Gastroesophageal sphincter (tissue), 3 donors: ENCODE measurements around the gene PUSL1.

ENCODE experiments used
- CTCF ChIP-seq, 4 experiments: fragments of 200-600 bp in 2 of 4; fragments of 450-650 bp in 2 of 4; sonication (generic) in 1 of 4; IDR thresholded peaks; one replicate each; pipeline ENCODE4 v1.5.1; 2017 to 2019; ENCODE audit warnings: antibody characterized with exemption in 4 of 4, mild to moderate bottlenecking in 2 of 4, moderate library complexity in 2 of 4
- POLR2A ChIP-seq, 2 donors: fragments of 450-650 bp; IDR thresholded peaks; one replicate each; pipeline ENCODE4 v1.6.1; 2017; ENCODE audit warnings: antibody characterized with exemption in 2 of 2, mild to moderate bottlenecking in 2 of 2, moderate library complexity in 1 of 2
- POLR2AphosphoS5 ChIP-seq: sonication (generic); formaldehyde crosslinking; IDR thresholded peaks from one replicate; pipeline ENCODE4 v1.6.1; 2017; ENCODE audit warnings: antibody characterized with exemption

GRCh38 chr1:1333551-1334241, 25.3 kb downstream of the PUSL1 start:
- no peak for TF ChIP-seq CTCF (IDR thresholded peaks at IDR 0.05)
- TF ChIP-seq POLR2A (IDR thresholded peaks at IDR 0.05): no peak
- TF ChIP-seq POLR2AphosphoS5: no peak
